Jurkat, Clone E6-1 (cell line): ENCODE results near the gene AFM.
"Not testable (repeated sequence)": the region's sequence is repeated elsewhere in the genome, so short reads cannot be mapped to it uniquely, and the experiment has no call there.

ENCODE experiments used
- DNase-seq: peaks from one replicate; pipeline ENCODE4 v3.0.0-alpha.2; 2011; ENCODE audit warnings: low read depth, low spot score
- H3K4me3 ChIP-seq: 2 replicates; pipeline ENCODE4 v1.5.1; 2011; ENCODE audit warnings: mild to moderate bottlenecking, low read length, control low read depth, moderate library complexity

Gene AFM

DNA sequence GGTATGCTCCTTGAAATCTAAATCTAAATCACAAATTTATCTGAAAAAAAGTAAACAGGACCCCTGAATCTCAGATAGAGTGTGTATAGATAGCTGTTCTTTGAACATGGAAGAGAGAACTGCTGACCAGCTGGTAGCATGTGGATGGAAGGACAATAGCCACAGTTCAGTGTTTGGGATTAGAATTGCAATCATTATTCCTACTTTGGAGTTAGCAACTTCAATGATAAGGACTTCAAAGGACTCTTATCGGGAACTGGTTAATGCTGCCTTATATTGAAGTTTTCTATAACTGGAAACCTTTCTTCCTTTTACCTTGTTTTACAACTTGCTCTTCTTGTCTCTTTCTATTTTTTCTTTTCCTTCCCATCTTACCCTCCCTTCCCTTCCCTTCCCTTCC lies 5.0 kb downstream of the AFM start:
- DNase-seq, result no peak
- H3K4me3 ChIP-seq, result no peak overlapping the region

DNA sequence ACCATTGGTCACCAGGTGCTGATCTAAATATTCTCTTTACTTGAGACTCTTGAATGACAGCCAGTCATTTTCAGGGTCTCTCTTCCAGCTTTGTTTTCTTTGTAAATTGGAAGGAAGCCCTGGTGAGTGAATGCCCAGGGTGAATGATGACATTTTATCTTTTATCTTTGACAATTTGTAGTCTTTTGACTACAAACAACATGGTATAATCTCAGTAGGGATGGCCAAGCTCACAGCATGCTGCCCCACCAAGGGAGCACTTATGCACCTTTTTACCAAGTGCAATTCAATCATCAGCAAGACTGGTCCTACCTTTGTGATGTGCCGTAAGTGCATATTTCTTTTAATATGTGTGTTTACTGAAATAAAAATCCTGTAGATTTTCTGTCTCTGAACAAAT lies 5.7 kb downstream of the AFM start:
- no peak for DNase-seq
- no peak overlapping the region for H3K4me3 ChIP-seq

DNA sequence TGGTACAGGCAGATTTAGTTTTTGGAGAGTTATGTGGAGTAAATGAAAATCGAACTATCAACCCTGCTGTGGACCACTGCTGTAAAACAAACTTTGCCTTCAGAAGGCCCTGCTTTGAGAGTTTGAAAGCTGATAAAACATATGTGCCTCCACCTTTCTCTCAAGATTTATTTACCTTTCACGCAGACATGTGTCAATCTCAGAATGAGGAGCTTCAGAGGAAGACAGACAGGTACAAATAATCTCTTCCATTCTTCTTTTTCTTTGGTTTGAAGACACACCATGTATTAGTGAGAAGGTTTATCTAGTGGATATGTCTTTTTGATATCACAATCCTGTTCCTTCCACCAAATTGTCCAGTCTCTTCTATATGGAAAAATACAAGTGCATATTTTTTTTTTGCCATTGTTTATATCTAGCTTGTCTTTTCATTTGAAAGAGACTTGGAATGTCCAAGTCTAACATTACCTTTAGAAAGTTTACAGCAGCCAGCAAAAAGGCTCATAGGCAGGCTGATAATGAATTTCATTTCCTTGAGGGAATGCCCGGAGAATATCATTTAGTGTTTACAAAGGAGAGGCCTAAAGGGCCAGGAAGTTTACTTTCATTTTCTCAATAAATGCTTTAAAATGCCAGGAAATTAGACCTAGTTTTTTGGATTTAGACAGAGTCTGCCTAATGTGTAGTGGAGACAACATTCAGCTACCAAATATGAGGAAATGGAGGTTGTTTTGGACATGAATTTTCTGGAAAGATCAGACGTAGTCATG lies 18.6 kb downstream of the AFM start:
- no peak for DNase-seq
- H3K4me3 ChIP-seq, result no peak overlapping the region

DNA sequence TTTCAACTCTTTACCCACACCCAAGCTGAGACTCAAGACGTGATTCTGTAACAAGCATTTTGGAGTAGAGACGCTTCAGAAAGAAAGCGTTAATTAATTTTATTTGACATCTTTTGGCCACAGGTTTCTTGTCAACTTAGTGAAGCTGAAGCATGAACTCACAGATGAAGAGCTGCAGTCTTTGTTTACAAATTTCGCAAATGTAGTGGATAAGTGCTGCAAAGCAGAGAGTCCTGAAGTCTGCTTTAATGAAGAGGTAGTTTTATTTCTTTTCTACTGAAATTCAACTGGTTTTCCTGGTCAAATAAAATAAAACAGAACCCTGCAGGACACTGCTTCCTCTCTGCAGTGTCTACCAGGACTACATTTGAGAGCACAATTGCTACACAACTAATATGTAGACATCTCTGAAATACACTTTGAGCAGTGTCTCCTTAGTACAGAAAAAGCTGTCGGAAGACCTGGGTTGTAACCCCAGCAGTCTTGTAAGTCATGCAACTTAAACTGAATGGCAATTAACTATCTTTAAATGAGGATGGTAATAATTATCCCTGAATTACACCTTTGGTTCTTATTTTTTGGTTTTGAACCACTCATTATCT lies 20.2 kb downstream of the AFM start:
- no peak for DNase-seq

DNA sequence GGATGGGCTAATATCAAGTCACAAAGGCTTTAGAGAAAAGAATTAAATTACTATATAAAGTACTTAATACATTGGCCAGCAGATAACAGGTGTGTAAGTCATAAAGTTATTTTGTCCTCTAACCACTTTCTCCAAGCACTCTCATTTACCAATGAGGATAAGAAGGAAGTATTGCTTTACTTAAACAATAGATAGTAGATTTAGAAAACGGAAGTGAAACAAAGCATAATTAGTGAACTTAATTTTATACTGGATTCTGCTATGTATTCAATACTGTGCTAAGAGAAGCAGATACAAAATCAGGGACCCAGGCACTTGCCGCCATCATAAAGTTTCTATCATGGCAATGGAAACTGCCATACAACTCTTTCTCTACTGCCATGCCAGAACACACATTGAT lies 24.0 kb downstream of the AFM start:
- DNase-seq, result no peak

More for the DNA sequence above, 20.2 kb downstream of the AFM start:
- no peak overlapping the region for H3K4me3 ChIP-seq

DNA sequence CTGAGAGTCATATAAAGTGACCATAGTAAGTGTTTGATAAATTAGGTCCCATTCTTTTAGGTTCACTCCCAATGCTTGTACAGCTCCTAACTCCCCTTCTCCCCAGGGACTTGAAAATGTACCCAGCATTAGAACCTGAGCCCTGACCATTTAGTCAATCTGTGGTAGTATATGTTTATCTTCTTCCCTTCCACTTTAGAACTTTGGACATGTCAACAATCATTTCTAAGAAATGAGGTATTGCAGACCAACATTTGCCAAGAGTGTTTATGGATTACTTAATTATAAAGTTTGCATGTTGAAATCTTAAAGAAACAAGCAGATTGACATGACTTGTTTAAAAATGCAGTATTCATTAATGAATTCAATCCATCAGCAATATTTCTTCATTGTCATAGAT lies 26.0 kb downstream of the AFM start:
- DNase-seq, result no peak
- H3K4me3 ChIP-seq, result no peak overlapping the region

More for the DNA sequence above, 24.0 kb downstream of the AFM start:
- H3K4me3 ChIP-seq, result no peak overlapping the region

DNA sequence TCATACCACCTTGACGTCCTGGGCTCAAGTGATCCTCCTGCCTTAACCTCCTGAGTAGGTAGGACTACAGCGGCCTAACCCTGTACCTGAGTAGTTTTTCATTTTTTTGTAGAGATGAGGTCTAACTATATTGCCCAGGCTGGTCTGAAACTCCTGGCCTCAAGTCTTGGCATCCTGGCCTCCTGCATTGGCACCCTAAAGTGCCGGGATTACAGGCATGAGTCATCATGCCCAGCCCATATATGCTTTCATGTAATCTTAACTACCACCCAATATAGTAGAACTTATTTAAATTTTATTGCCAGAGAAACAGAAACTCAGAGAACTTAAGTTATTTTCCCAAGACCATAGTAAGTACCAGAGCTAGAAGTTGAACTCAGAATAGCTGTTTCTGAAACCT lies 27.1 kb downstream of the AFM start:
- no peak for DNase-seq
- no peak overlapping the region for H3K4me3 ChIP-seq

DNA sequence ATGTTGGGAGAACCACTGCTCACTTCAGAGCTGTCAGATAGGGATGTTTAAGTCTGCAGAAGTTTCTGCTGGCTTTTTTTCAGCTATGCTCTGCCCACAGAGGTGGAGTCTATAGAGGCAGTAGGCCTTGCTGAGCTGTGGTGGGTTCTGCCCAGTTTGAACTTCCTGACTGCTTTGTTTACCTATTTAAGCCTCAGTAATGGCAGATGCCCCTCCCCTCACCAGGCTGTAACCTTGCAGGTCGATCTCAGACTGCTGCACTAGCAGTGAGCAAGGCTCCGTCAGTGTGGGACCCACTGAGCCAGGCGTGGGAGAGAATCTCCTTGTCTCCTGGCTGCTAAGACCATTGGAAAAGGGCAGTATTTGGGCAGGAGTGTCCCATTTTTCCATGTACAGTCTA lies 36.8 kb downstream of the AFM start:
- no peak for DNase-seq
- no peak overlapping the region for H3K4me3 ChIP-seq

DNA sequence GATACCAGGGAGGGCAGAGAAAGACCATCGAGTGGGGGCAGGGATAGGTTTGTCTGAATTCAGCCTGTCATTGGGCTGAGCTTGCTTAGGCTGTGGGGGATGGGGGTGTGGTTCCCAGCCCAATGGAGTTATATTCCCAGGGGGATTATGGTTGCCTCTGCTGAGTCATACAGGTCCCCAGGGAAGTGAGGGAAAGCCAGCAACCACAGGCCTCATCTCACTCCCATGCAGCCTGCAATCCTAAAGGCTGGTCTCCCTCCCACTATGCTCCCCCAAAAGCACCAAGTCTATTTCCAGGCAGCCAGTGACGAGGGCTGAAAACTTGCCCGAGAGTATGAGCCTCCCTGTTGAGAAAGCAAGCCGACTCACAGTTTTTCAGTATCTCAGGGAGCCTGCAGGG lies 39.3 kb downstream of the AFM start:
- no peak overlapping the region for H3K4me3 ChIP-seq
- no peak for DNase-seq

DNA sequence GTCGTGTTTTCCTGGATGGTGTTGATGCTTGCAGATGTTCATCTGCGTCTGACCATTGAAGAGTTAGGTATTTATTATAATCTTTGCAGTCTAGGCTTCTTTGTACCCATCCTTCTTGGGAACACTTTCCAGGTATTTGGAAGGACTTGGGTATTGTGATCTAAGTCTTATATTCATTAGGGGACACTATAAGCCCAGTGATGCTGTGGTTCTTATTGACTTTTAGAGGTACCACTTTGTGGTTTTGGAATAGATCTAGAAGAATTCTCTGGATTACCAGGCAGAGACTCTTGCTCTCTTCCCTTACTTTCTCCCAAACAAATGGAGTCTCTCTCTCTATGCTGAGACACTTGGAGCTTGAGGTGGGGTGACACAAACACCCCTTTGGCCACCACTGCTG lies 41.6 kb downstream of the AFM start:
- no peak for DNase-seq
- no peak overlapping the region for H3K4me3 ChIP-seq

DNA sequence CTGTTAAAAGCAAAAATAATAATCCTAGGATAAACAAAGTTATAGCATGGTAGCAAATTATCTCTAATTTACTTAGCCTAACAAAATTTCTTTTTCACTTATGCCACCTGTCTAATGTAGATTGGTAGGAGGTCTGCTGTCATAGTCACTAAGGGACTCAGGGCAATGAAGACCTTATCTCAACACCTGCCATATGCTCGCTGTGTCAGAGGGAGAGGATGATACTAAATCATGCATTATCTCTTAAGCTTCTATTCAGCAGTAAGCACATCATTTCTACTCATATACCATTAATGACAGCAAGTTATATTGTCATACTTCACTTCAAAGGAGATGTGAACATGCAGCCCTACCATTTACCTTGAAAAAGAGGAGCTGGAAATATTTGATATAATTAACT lies 44.1 kb downstream of the AFM start:
- no peak for DNase-seq
- no peak overlapping the region for H3K4me3 ChIP-seq

DNA sequence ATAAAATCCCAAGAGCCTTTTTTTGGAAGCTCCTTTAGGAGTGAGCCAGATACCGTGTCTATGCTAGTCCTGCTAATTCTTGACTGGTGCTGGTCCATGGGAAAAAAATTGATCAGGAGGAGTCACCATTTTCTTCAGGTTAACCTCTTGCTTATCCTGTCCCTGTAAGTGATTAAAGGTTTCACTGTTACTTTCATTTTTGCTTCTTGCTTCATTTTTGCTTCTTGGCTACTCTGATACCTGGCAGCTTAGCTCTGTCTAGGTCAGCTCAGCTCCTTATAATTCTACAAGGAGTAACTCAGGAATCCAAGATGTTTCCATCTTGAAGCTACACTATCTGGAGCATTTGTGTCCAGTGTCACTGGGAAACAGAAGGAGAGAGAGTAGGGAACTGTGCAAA lies 45.7 kb downstream of the AFM start:
- H3K4me3 ChIP-seq, result no peak overlapping the region
- no peak for DNase-seq

DNA sequence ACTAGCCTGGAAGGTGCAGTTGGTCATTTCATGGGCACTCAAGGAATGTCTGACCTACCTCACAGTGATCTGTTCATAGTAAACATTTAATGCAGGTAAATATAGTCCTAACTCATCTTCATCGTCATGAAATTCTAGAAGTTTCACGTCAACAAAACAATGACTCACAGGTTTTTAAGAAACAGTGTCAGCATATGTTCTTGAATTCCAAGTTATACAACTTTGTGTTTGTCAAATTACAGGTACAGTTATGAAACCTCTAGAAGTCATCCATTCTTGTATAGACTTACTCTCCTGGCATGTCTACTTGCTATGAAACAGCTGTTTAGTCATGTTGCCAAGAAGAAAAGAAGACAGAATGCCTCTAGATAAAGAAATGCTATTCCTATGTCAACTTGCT lies 46.6 kb downstream of the AFM start:
- DNase-seq, result no peak
- no peak overlapping the region for H3K4me3 ChIP-seq

DNA sequence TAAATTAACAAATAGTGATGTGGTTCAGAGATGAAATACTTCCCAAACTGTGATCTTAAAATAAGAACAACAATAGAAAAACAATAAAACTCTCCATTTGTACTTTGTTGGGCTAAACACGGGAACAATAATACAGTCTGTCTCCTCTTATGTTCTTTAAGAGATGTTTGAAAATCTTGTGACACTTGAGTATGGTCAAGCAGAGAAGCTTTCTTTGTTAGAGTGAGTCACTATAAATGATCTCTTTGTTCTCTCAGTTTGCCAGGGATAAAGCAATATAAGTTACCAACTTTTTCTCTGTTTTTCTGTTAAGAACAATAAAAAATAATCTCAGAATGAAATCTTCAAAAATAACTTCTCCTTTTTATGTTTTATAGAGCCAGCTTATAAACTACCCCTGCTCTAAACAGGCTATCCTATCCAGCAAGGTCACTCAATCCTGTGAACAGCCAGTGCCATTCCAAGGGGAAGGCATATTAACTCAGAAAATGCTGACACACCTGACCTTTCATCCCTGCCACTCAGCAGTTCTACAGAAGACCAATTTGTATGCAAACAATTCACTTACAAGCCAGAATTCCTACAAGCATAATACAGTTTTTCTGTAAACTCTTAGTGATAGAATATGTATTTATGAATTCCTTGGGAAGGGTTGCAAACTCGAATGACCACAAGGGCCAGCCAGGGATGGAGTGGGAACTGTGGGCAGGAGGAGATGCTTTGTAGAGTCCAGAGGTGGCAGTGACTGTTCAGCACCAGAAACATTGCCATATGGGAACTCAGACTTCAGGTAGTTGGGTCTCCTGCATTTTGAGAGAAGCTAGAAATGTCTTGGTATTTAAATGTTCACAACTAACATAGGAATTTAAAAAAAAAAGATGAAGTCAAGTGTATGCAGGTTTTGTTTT lies 52.2 kb downstream of the AFM start:
- H3K4me3 ChIP-seq, result no peak overlapping the region
- no peak for DNase-seq

DNA sequence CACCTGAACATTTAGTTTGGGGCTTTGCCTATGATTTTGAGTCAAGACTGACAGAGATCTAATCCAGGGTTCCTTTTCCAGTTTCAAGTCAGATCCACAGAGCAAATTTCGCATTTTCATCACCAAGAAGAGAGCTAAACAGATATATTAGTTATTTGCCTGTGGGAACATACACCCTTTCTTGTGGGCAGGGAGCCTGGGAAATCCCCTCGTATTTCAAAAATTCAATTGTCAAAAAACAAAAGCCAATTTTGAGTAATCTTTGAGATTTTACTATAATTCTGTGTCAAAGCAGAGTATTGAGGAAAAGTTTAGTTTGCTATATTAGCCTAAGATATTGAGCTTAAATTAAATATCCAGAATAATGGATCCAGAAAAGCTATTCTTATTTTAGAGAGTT lies 56.6 kb downstream of the AFM start:
- no peak for DNase-seq
- no peak overlapping the region for H3K4me3 ChIP-seq

DNA sequence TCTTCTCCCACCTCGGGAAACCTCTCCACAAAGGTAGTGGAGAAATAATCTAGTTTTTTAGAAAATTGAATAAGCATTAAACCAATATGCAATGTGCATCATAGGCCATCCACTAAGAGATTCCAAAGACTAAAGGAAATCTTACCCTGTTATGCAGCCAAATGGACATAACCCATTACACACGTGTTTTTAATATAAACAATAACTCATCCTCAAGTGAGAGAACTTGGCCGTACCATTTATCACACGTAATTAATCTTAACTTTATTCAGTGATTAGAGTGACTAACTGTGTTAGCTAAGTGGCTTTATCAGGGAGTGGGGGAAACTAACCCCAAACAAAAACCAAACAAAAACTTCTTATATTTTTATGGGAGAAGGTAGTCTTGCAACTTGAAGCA lies 57.8 kb downstream of the AFM start:
- DNase-seq, result no peak

DNA sequence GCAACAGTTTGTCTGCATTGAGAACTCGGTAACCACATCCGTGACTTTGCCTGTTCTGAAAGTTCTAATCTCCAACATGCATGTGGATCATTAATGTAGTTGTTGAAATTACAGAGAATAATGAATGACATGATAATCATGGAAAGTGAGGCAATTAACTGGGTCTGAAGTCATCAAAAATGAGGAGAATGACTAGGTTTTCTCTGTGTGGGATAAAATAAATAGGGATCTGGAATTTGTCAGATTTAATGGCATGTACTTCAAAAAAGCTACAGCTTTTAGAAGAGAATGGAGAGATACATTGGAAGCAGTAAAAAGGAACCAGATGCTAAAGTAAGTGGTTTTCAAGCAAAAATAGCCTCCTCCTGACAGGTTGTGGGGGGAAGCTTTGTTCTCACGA lies 59.3 kb downstream of the AFM start:
- no peak overlapping the region for H3K4me3 ChIP-seq
- DNase-seq, result no peak

More for the DNA sequence above, 57.8 kb downstream of the AFM start:
- no peak overlapping the region for H3K4me3 ChIP-seq

DNA sequence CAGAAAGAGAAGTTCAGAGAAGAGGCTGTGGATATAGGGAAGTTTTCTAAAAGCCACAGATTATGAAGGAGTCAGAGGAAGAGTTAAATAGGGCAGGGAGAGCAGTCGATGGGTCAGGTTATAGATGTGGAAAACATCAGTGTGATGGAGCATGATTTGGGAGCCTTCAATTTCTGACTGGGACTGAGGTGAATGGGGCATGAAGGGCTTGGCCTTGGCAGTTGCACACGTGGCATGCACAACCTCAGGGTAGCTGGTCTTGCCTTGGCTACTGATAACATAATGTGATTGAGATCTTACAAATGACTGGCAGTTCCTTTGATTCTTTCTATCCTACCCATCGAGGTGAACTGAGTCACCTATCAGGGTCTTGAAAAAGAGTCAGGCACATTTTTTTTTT lies 59.7 kb downstream of the AFM start:
- no peak overlapping the region for H3K4me3 ChIP-seq
- DNase-seq, result no peak

DNA sequence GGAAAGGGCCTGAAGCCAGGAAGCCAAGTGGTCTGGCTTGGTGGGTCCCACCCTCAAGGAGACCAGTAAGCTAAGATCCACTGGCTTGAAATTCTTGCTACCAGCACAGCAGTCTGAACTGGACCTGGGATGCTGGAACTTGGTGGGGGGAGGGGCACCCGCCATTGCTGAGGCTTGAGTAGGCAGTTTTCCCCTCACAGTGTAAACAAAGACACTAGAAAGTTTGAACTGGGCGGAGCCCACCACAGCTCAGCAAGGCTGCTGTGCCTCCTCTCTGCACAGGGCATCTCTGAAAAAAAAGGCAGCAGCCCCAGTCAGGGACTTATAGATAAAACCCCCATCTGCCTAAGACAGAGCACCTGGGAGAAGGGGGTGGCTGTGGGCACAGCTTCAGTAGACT lies 63.1 kb downstream of the AFM start:
- no peak overlapping the region for H3K4me3 ChIP-seq
- DNase-seq, result no peak

DNA sequence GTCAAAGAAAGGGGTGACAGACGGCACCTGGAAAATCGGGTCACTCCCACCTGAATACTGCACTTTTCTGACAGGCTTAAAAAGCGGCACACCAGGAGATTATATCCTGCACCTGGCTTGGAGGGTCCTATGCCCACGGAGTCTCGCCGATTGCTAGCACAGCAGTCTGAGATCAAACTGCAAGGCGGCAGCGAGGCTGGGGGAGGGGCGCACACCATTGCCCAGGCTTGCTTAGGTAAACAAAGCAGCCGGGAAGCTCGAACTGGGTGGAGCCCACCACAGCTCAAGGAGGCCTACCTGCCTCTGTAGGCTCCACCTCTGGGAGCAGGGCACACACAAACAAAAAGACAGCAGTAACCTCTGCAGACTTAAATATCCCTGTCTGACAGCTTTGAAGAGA lies 69.3 kb downstream of the AFM start:
- H3K4me3 ChIP-seq, DNase-seq: not testable (repeated sequence)
